HepG2 (cell line): ENCODE data around the gene RB1. TPM values are rescaled to one million over a fixed set of nuclear protein-coding genes. Genes with fewer than 3 reads are reported as not detected.
A peak's percentile ranks its signal among the peaks of the same experiment; 100 is the strongest.

Source experiments
- ATAC-seq: fragments of 200-7000 bp; cut with Tn5 transposase; 3 replicates; pipeline ENCODE4 v1.9.1; 2020; ENCODE audit warnings: mild to moderate bottlenecking, moderate library complexity
- BruUV-seq: library from RNA; stranded (reverse); fragments of 400-500 nt; replicated peaks from 2 replicates; lab custom pipeline; 2021; lab: Mats Ljungman, UMichigan
- CTCF ChIA-PET: fragments of 300-600 bp; formaldehyde crosslinking; extraction: SDS; loops from one replicate; lab custom pipeline; 2021; ENCODE audit warnings: low total read pairs, inconsistent platforms, low intra/inter-chr PET ratio; lab: Yijun Ruan, JAX
- POLR2A ChIA-PET: fragments of 350-600 bp; sonication (Branson Sonifier 250); formaldehyde crosslinking; loops from one replicate; lab custom pipeline; 2020; ENCODE audit warnings: antibody characterized with exemption, inconsistent platforms; lab: Yijun Ruan, JAX
- DNase-seq: peaks from one replicate; pipeline ENCODE4 v3.0.0-alpha.2; 2015; ENCODE audit warnings: low spot score
- FAIRE-seq: peaks from 3 replicates; lab custom pipeline; 2011; peaks lifted over from hg19 to GRCh38; lab: Jason Lieb, UNC
- H2AFZ ChIP-seq: one replicate; pipeline ENCODE4 v1.6.1; 2011; ENCODE audit warnings: low read length, inconsistent platforms
- H3K27ac ChIP-seq: fragments of 300-600 bp; 3 replicates; pipeline ENCODE4 v1.8.0; 2011; ENCODE audit warnings: mixed run types, mild to moderate bottlenecking, mixed read lengths, low read length, inconsistent platforms; ENCODE audit not compliant: insufficient read depth; ENCODE audit errors: extremely low read length
- H3K27me3 ChIP-seq, 2 experiments: fragments of 200-600 bp in 1 of 2; 2 replicates in 1 of 2; 3 replicates in 1 of 2; pipeline versions ENCODE4 v1.6.0 to v1.8.0; 2011; ENCODE audit warnings: low read length in 2 of 2, mild to moderate bottlenecking in 2 of 2, moderate library complexity in 2 of 2, inconsistent platforms in 1 of 2; ENCODE audit not compliant: insufficient read depth in 2 of 2, control insufficient read depth in 1 of 2
- H3K36me3 ChIP-seq, 2 experiments: fragments of 200-600 bp in 1 of 2; replicated peaks in 1 of 2; 2 replicates in 1 of 2; 3 replicates in 1 of 2; pipeline versions ENCODE4 v1.5.1 to v1.8.0; 2011; ENCODE audit warnings: low read length in 2 of 2, inconsistent platforms in 1 of 2; ENCODE audit not compliant: insufficient read depth in 2 of 2, control insufficient read depth in 1 of 2
- H3K4me1 ChIP-seq: 2 replicates; pipeline ENCODE4 v1.5.1; 2012; ENCODE audit warnings: low read length, inconsistent platforms; ENCODE audit not compliant: insufficient read depth
- H3K4me2 ChIP-seq: 2 replicates; pipeline ENCODE4 v1.6.0; 2011; ENCODE audit warnings: low read depth, low read length, inconsistent platforms
- H3K4me3 ChIP-seq, 3 experiments: fragments of 200-600 bp in 1 of 3; sonication (generic), shearing (Covaris generic) in 1 of 3; replicated peaks in 1 of 3; 2 replicates each; pipeline ENCODE4 v1.5.1; 2011 to 2016; ENCODE audit warnings: low read length in 3 of 3, inconsistent platforms in 2 of 3, low read depth in 2 of 3, mild to moderate bottlenecking in 2 of 3, control low read depth in 1 of 3, mixed read lengths in 1 of 3; ENCODE audit not compliant: insufficient read depth in 1 of 3
- H3K79me2 ChIP-seq: one replicate; pipeline ENCODE4 v1.6.1; 2011; ENCODE audit warnings: low read length, inconsistent platforms; ENCODE audit not compliant: insufficient read depth
- H3K9ac ChIP-seq: 2 replicates; pipeline ENCODE4 v1.6.0; 2011; ENCODE audit warnings: mild to moderate bottlenecking, low read depth, low read length, inconsistent platforms; ENCODE audit not compliant: insufficient read depth
- H3K9me3 ChIP-seq: 2 replicates; pipeline ENCODE4 v1.5.1; 2012; ENCODE audit warnings: mild to moderate bottlenecking, low read length
- H4K20me1 ChIP-seq: 2 replicates; pipeline ENCODE4 v1.6.0; 2011; ENCODE audit warnings: inconsistent platforms, mild to moderate bottlenecking, low read length, moderate library complexity; ENCODE audit not compliant: insufficient read depth
- EP300 ChIP-seq, 3 experiments: sonication (generic) in 1 of 3; formaldehyde crosslinking in 1 of 3; IDR thresholded peaks; 2 replicates each; pipeline versions ENCODE4 v1.5.1 to v1.6.1; 2011 to 2020; ENCODE audit warnings: low read depth in 2 of 3, low read length in 2 of 3, borderline replicate concordance in 1 of 3, improper control_type of control experiment in 1 of 3, mild to moderate bottlenecking in 1 of 3, missing genetic modification reagents in 1 of 3, moderate library complexity in 1 of 3
- GATAD2A ChIP-seq: IDR thresholded peaks from 2 replicates; pipeline ENCODE4 v1.6.1; 2016
- KDM6A ChIP-seq: IDR thresholded peaks from 2 replicates; pipeline ENCODE4 v1.6.1; 2016; ENCODE audit warnings: low read depth
- MAFG ChIP-seq: sonication (generic); formaldehyde crosslinking; IDR thresholded peaks from 2 replicates; pipeline ENCODE4 v1.5.1; 2020; ENCODE audit warnings: mild to moderate bottlenecking, missing genetic modification reagents
- NR2C2 ChIP-seq: sonication (generic); formaldehyde crosslinking; IDR thresholded peaks from 2 replicates; pipeline ENCODE4 v1.4.0; 2020; ENCODE audit warnings: missing genetic modification reagents, mild to moderate bottlenecking, moderate library complexity, borderline replicate concordance
- NR2F6 ChIP-seq, 2 experiments: IDR thresholded peaks; 2 replicates each; pipeline ENCODE4 v1.6.1; 2016; ENCODE audit warnings: antibody characterized with exemption in 1 of 2, mild to moderate bottlenecking in 1 of 2
- PAXIP1 ChIP-seq: sonication (generic); formaldehyde crosslinking; conservative IDR thresholded peaks from 2 replicates; pipeline ENCODE4 v1.4.0; 2020; ENCODE audit warnings: mild to moderate bottlenecking, missing genetic modification reagents, moderate library complexity
- SAFB2 ChIP-seq: sonication (generic); formaldehyde crosslinking; IDR thresholded peaks from 2 replicates; pipeline ENCODE4 v1.5.1; 2020; ENCODE audit warnings: missing genetic modification reagents, low read depth, mild to moderate bottlenecking, borderline replicate concordance
- SOX5 ChIP-seq: IDR thresholded peaks from 2 replicates; pipeline ENCODE4 v1.6.1; 2016; ENCODE audit warnings: borderline replicate concordance
- TEAD3 ChIP-seq: optimal IDR thresholded peaks from 2 replicates; pipeline ENCODE3; 2016; ENCODE audit warnings: borderline replicate concordance
- ZSCAN25 ChIP-seq: sonication (generic); formaldehyde crosslinking; IDR thresholded peaks from 2 replicates; pipeline ENCODE4 v1.8.0; 2022; ENCODE audit warnings: mild to moderate bottlenecking, missing genetic modification reagents
- WGBS: methylation state at CpG from one replicate; pipeline ENCODE4 v1.1.6; 2017; ENCODE audit warnings: low lambda C conversion rate; 5-methylcytosine and 5-hydroxymethylcytosine counted together
- in situ Hi-C: cut with HindIII; loops from 2 replicates; pipeline ENCODE4 v1.10.0; 2017; ENCODE audit warnings: low pct_unique_long_range_greater_than_20kb; ENCODE audit not compliant: extremely low pct_ligation_motif_present
- intact Hi-C: fragments of 100-400 bp; cut with micrococcal nuclease; formaldehyde crosslinking; loops from one replicate; pipeline ENCODE4 v1.10.0; 2022; ENCODE audit not compliant: unreplicated experiment
- polyA plus RNA-seq, 8 experiments: library from polyadenylated mRNA; depleted of rRNA in 3 of 8; stranded (reverse) in 7 of 8; unstranded in 1 of 8; fragments of >200 nt; fragmentation: Illumina TruSeq in 4 of 8; extraction: Trizol in 4 of 8; gene quantifications; 2 replicates each; pipeline versions ENCODE4 v1.2.1 to v1.2.3, GENCODE V29; 2011 to 2016; ENCODE audit warnings: low read depth in 4 of 8, missing spikeins in 1 of 8, mixed read lengths in 1 of 8; ENCODE audit not compliant: insufficient read depth in 1 of 8
- total RNA-seq, 5 experiments: library from RNA; depleted of rRNA; stranded (reverse); fragments of >200 nt; fragmentation: Illumina TruSeq; extraction: Trizol; gene quantifications; 2 replicates each; pipeline ENCODE4 v1.2.3, GENCODE V29; 2016; ENCODE audit warnings: low read depth in 1 of 5
- TF ChIP-seq, protein P1 (sequence below): sonication (generic); formaldehyde crosslinking; IDR thresholded peaks from 2 replicates; pipeline ENCODE4 v1.5.1; 2020; ENCODE audit warnings: mild to moderate bottlenecking, missing genetic modification reagents, borderline replicate concordance
- TF ChIP-seq, protein P2 (sequence below): sonication (generic); formaldehyde crosslinking; IDR thresholded peaks from 2 replicates; pipeline ENCODE4 v1.5.0; 2020; ENCODE audit warnings: mild to moderate bottlenecking, missing genetic modification reagents, moderate library complexity

RB1 gene
- total and polyA plus RNA-seq, 2 of the 13 experiments (the other 11 are each of a cell fraction or from before 2014, with no cell fraction given): 15.6 to 23.7 TPM

- WGBS: 5% methylated on average over 4 of the region's 4 CpGs
- ChIA-PET CTCF (no interaction called here), POLR2A (interaction anchor here (1.4 to 2.1 kb wide), 2 partner anchors 10 to 61 kb away, joined by 5 to 9 read pairs; partner anchors contain the start of gene ITM2B)
- DNase-seq: peak; percentile 57
- Histone ChIP-seq H3K79me2 (no peaks in the 10 kb centered on the region), H4K20me1 (no peaks in the 10 kb centered on the region), H3K9ac (no peak overlapping the region), H3K27ac (peak overlapping the region; percentile 35), H3K27me3 (no peaks in the 10 kb centered on the region), H3K4me3 (peak overlapping the region in 1 of 3 experiments; percentile 12; a peak in 1 of 6 replicates), H3K4me1 (peaks cover 50% of the 10 kb centered on the region), H3K9me3 (no peaks in the 10 kb centered on the region), H3K36me3 (no peaks in the 10 kb centered on the region), H2AFZ (no peak overlapping the region), H3K4me2 (peak overlapping the region; percentile 69)
- peak; percentile 18 for FAIRE-seq
- in situ Hi-C loops (no loop called here), intact Hi-C loops (no loop called here)
- no TSS peak for BruUV-seq
- ATAC-seq: peak; percentile 74
- TF ChIP-seq TEAD3: peak; percentile 87
- TF ChIP-seq GATAD2A (CRISPR knock-in tag): peak; percentile 44
- peak; percentile 38; the same call in 1 of the 2 replicates for TF ChIP-seq KDM6A (CRISPR knock-in tag)
- TF ChIP-seq MAFG: no peak
- no peak for TF ChIP-seq SAFB2 (CRISPR knock-in tag)
- TF ChIP-seq EP300 (IDR thresholded peaks at IDR 0.05; ENCODE audit: low read depth in 2 of 2, low read length in 2 of 2): peak in 1 of 2 experiments; percentile 53; a peak in 2 of 4 replicates
- TF ChIP-seq EP300 (CRISPR knock-in tag; IDR thresholded peaks at IDR 0.05; ENCODE audit: borderline replicate concordance): no peak
- peak; percentile 19; the same call in 1 of the 2 replicates for TF ChIP-seq NR2F6 (IDR thresholded peaks at IDR 0.05)
- TF ChIP-seq NR2F6 (CRISPR knock-in tag; IDR thresholded peaks at IDR 0.05): no peak
- TF ChIP-seq, protein P1, sequence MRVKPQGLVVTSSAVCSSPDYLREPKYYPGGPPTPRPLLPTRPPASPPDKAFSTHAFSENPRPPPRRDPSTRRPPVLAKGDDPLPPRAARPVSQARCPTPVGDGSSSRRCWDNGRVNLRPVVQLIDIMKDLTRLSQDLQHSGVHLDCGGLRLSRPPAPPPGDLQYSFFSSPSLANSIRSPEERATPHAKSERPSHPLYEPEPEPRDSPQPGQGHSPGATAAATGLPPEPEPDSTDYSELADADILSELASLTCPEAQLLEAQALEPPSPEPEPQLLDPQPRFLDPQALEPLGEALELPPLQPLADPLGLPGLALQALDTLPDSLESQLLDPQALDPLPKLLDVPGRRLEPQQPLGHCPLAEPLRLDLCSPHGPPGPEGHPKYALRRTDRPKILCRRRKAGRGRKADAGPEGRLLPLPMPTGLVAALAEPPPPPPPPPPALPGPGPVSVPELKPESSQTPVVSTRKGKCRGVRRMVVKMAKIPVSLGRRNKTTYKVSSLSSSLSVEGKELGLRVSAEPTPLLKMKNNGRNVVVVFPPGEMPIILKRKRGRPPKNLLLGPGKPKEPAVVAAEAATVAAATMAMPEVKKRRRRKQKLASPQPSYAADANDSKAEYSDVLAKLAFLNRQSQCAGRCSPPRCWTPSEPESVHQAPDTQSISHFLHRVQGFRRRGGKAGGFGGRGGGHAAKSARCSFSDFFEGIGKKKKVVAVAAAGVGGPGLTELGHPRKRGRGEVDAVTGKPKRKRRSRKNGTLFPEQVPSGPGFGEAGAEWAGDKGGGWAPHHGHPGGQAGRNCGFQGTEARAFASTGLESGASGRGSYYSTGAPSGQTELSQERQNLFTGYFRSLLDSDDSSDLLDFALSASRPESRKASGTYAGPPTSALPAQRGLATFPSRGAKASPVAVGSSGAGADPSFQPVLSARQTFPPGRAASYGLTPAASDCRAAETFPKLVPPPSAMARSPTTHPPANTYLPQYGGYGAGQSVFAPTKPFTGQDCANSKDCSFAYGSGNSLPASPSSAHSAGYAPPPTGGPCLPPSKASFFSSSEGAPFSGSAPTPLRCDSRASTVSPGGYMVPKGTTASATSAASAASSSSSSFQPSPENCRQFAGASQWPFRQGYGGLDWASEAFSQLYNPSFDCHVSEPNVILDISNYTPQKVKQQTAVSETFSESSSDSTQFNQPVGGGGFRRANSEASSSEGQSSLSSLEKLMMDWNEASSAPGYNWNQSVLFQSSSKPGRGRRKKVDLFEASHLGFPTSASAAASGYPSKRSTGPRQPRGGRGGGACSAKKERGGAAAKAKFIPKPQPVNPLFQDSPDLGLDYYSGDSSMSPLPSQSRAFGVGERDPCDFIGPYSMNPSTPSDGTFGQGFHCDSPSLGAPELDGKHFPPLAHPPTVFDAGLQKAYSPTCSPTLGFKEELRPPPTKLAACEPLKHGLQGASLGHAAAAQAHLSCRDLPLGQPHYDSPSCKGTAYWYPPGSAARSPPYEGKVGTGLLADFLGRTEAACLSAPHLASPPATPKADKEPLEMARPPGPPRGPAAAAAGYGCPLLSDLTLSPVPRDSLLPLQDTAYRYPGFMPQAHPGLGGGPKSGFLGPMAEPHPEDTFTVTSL (CRISPR knock-in tag): peak; percentile 40; the same call in 1 of the 2 replicates
- TF ChIP-seq PAXIP1 (CRISPR knock-in tag): peak; percentile 68
- TF ChIP-seq SOX5 (CRISPR knock-in tag): peak; percentile 53; the same call in 1 of the 2 replicates
- TF ChIP-seq, protein P2, sequence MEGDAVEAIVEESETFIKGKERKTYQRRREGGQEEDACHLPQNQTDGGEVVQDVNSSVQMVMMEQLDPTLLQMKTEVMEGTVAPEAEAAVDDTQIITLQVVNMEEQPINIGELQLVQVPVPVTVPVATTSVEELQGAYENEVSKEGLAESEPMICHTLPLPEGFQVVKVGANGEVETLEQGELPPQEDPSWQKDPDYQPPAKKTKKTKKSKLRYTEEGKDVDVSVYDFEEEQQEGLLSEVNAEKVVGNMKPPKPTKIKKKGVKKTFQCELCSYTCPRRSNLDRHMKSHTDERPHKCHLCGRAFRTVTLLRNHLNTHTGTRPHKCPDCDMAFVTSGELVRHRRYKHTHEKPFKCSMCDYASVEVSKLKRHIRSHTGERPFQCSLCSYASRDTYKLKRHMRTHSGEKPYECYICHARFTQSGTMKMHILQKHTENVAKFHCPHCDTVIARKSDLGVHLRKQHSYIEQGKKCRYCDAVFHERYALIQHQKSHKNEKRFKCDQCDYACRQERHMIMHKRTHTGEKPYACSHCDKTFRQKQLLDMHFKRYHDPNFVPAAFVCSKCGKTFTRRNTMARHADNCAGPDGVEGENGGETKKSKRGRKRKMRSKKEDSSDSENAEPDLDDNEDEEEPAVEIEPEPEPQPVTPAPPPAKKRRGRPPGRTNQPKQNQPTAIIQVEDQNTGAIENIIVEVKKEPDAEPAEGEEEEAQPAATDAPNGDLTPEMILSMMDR (CRISPR knock-in tag): 0 out of 2 replicates have a peak, but pooled peaks have one; percentile 20
- no peak for TF ChIP-seq NR2C2 (CRISPR knock-in tag)
- no peak for TF ChIP-seq ZSCAN25 (CRISPR knock-in tag)
These were observed 10.9 kb upstream of the RB1 start for GRCh38 chr13:48292650-48293049.
